ENCODE results near the gene SPEF1. TPM values are rescaled to one million over a fixed set of nuclear protein-coding genes. Genes with fewer than 3 reads are reported as not detected.
A peak's percentile ranks its signal among the peaks of the same experiment; 100 is the strongest.

SPEF1 gene
- total and polyA plus RNA-seq, 2 of the 13 experiments (the other 11 are each of a cell fraction or from before 2014, with no cell fraction given) = 0.11 to 0.27 TPM

DNA sequence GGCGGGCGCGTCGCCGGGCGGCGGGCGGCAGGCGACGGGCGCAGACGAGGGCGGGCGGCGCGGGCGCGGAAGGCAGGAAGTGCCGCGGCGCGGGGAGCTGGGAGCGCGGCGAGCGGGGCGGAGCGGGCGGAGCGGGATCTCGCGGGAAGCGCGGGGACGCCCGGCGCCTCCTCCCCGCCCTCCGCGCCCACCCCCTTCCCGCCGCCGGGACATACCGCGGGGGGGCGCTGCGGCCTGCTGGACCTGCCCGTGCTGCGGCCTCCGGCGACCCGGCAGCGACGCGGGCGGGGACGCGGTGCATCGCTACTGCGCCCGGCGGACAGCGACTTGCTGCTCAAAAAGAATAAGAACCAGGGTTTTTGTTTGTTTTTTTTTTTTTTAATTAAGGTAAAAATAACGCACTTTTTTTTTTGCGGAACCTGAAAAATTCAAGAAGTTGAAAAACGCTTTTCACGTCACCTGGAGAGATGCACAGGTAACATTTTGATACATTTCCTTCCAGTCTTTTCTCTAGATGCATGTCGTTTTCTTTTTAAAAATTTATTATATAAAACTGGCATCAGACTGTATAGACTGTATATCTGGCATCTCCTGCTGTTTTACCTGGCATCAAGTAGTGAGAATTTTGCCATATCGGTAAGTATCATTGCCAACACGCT lies 5.5 kb upstream of the SPEF1 start, which contains the start of gene CENPB (continued):
- TF ChIP-seq PRDM10 (CRISPR knock-in tag; IDR thresholded peaks at IDR 0.05; ENCODE audit: low read depth) = no peak
- TF ChIP-seq HMGXB4 (CRISPR knock-in tag; IDR thresholded peaks at IDR 0.05; ENCODE audit: borderline replicate concordance in 1 of 2, low read depth in 1 of 2) = peak; percentile 89 to 97
- TF ChIP-seq, protein P1, sequence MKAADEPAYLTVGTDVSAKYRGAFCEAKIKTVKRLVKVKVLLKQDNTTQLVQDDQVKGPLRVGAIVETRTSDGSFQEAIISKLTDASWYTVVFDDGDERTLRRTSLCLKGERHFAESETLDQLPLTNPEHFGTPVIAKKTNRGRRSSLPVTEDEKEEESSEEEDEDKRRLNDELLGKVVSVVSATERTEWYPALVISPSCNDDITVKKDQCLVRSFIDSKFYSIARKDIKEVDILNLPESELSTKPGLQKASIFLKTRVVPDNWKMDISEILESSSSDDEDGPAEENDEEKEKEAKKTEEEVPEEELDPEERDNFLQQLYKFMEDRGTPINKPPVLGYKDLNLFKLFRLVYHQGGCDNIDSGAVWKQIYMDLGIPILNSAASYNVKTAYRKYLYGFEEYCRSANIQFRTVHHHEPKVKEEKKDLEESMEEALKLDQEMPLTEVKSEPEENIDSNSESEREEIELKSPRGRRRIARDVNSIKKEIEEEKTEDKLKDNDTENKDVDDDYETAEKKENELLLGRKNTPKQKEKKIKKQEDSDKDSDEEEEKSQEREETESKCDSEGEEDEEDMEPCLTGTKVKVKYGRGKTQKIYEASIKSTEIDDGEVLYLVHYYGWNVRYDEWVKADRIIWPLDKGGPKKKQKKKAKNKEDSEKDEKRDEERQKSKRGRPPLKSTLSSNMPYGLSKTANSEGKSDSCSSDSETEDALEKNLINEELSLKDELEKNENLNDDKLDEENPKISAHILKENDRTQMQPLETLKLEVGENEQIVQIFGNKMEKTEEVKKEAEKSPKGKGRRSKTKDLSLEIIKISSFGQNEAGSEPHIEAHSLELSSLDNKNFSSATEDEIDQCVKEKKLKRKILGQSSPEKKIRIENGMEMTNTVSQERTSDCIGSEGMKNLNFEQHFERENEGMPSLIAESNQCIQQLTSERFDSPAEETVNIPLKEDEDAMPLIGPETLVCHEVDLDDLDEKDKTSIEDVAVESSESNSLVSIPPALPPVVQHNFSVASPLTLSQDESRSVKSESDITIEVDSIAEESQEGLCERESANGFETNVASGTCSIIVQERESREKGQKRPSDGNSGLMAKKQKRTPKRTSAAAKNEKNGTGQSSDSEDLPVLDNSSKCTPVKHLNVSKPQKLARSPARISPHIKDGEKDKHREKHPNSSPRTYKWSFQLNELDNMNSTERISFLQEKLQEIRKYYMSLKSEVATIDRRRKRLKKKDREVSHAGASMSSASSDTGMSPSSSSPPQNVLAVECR (CRISPR knock-in tag; IDR thresholded peaks at IDR 0.05; ENCODE audit: borderline replicate concordance) = peak; percentile 41; the same call in 1 of the 2 replicates
- TF ChIP-seq DRAP1 (CRISPR knock-in tag; IDR thresholded peaks at IDR 0.05) = 0 out of 2 replicates have a peak, but pooled peaks have one; percentile 5
- TF ChIP-seq ZNF747 (CRISPR knock-in tag; IDR thresholded peaks at IDR 0.05; ENCODE audit: borderline replicate concordance) = 0 out of 2 replicates have a peak, but pooled peaks have one; percentile 35
- 0 out of 2 replicates have a peak, but pooled peaks have one; percentile 42 for TF ChIP-seq RELA (CRISPR knock-in tag; IDR thresholded peaks at IDR 0.05)
- TF ChIP-seq SALL1 (CRISPR knock-in tag; IDR thresholded peaks at IDR 0.05) = peak; percentile 62; the same call in 1 of the 2 replicates
- no peak for TF ChIP-seq ZNF772 (CRISPR knock-in tag; IDR thresholded peaks at IDR 0.05)
- peak; percentile 67; the same call in 1 of the 2 replicates for TF ChIP-seq ZNF687 (CRISPR knock-in tag; IDR thresholded peaks at IDR 0.05)
- TF ChIP-seq, protein P2, sequence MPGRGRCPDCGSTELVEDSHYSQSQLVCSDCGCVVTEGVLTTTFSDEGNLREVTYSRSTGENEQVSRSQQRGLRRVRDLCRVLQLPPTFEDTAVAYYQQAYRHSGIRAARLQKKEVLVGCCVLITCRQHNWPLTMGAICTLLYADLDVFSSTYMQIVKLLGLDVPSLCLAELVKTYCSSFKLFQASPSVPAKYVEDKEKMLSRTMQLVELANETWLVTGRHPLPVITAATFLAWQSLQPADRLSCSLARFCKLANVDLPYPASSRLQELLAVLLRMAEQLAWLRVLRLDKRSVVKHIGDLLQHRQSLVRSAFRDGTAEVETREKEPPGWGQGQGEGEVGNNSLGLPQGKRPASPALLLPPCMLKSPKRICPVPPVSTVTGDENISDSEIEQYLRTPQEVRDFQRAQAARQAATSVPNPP (CRISPR knock-in tag; IDR thresholded peaks at IDR 0.05) = 0 out of 2 replicates have a peak, but pooled peaks have one; percentile 25
